Stimulated activated CD8-positive, alpha-beta memory T cell treated with anti-CD3 and anti-CD28 coated beads, Interleukin-15, amount 100 ng/mL, for 4 hours (primary cell): ENCODE measurements around the gene C13orf42.

Source experiments
- DNase-seq, 2 donors: peaks; one replicate each; pipeline ENCODE4 v3.0.0-alpha.2; 2020; ENCODE audit warnings: low read depth in 2 of 2

The C13orf42 gene

GRCh38 chr13:51111174-51111573, at the start of gene C13orf42:
Gene C13orf42 (minus strand): TSS chr13:51111274. CDS start chr13:51111209, 65 bp downstream.
- DNase-seq = no peak

GRCh38 chr13:51158880-51159518, 47.9 kb upstream of the C13orf42 start:
- DNase-seq = no peak

- DNase-seq = no peak
Observed at GRCh38 chr13:51158365-51158764, 47.3 kb upstream of the C13orf42 start.

- DNase-seq = no peak
Observed at GRCh38 chr13:51156648-51157047, 45.6 kb upstream of the C13orf42 start.

- no peak for DNase-seq
Observed at GRCh38 chr13:51155776-51156515, 44.9 kb upstream of the C13orf42 start.

- DNase-seq = no peak
Observed at GRCh38 chr13:51155161-51155560, 44.1 kb upstream of the C13orf42 start.

GRCh38 chr13:51154029-51154555, 43.0 kb upstream of the C13orf42 start:
- no peak for DNase-seq

- no peak for DNase-seq
Observed at GRCh38 chr13:51153527-51153926, 42.5 kb upstream of the C13orf42 start.

GRCh38 chr13:51152701-51153100, 41.6 kb upstream of the C13orf42 start:
- no peak for DNase-seq

- DNase-seq = no peak
Observed at GRCh38 chr13:51151463-51151862, 40.4 kb upstream of the C13orf42 start.

GRCh38 chr13:51148952-51149573, 38.0 kb upstream of the C13orf42 start:
- DNase-seq = no peak

GRCh38 chr13:51148223-51148951, 37.3 kb upstream of the C13orf42 start:
- no peak for DNase-seq

- no peak for DNase-seq
Observed at GRCh38 chr13:51147732-51148131, 36.7 kb upstream of the C13orf42 start.

GRCh38 chr13:51146667-51147066, 35.6 kb upstream of the C13orf42 start:
- no peak for DNase-seq

- DNase-seq = no peak
Observed at GRCh38 chr13:51137250-51137649, 26.2 kb upstream of the C13orf42 start.

- no peak for DNase-seq
Observed at GRCh38 chr13:51136276-51136980, 25.4 kb upstream of the C13orf42 start.

GRCh38 chr13:51134763-51135365, 23.8 kb upstream of the C13orf42 start:
- no peak for DNase-seq

GRCh38 chr13:51130348-51130747, 19.3 kb upstream of the C13orf42 start:
- DNase-seq = no peak

GRCh38 chr13:51125495-51126226, 14.6 kb upstream of the C13orf42 start:
- DNase-seq = no peak

- DNase-seq = no peak
Observed at GRCh38 chr13:51122868-51123566, 11.9 kb upstream of the C13orf42 start.
